Stimulated activated CD8-positive, alpha-beta memory T cell treated with anti-CD3 and anti-CD28 coated beads, Interleukin-7, amount 100 ng/mL, for 4 hours (primary cell): ENCODE data around the gene CAPZB.
"Not testable (repeated sequence)": the region's sequence is repeated elsewhere in the genome, so short reads cannot be mapped to it uniquely, and the experiment has no call there.

Source experiments
- DNase-seq, 2 donors: peaks; one replicate each; pipeline ENCODE4 v3.0.0-alpha.2; 2020; ENCODE audit warnings: low read depth in 2 of 2

CAPZB gene

GRCh38 chr1:19311931-19312781, 173.2 kb downstream of the CAPZB start, which contains the start of the genes AKR7A2 and SLC66A1:
AKR7A2 (minus strand) TSS chr1:19312144; CDS start chr1:19312124, 20 bp downstream.
SLC66A1 (plus strand) TSS chr1:19312326; CDS start chr1:19317678, 5,352 bp downstream.
- peak; percentile 69 to 87 for DNase-seq

DNA sequence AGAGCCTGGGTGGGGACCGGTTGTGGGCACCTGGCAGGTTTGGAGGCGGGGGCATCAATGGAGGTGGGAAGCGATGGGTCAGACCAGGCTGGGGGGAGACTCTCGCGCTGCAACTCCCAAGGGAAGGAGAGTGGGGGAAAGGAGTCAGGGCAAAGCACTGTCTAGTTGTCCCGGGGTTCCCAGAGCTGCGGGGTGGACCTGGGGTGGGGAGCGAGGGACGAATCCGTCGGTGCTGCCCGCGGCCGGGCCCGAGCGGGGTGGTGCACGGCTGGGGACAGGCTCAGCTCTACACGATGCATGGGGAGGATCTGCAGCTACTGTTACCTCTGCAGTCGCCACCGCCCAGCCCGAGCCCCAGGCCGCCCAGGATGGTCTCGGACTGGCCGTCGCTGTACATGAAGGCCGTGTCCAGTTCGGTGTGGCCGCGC, 173.8 kb downstream of the CAPZB start:
- DNase-seq = no peak

GRCh38 chr1:19310720-19311502, 174.4 kb downstream of the CAPZB start:
- DNase-seq = no peak

DNA sequence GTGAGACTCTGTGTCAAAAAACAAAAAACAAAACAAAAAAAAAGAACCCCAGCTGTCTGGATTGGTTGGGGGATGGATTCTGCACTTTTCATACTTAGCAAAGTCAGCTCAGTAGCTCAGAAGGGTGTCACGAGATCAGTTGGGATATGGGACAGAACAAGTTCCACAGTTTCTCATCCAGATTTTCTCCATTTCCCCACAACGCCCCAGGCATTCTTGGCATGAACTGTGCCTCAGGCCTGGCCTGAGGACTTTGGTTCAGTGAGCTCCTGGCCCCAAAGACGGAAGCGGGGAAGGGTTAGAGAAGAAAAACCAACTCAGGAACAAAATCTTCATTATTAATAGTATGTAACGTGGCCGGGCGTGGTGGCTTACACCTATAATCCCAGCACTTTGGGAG, 175.3 kb downstream of the CAPZB start:
- no peak for DNase-seq

DNA sequence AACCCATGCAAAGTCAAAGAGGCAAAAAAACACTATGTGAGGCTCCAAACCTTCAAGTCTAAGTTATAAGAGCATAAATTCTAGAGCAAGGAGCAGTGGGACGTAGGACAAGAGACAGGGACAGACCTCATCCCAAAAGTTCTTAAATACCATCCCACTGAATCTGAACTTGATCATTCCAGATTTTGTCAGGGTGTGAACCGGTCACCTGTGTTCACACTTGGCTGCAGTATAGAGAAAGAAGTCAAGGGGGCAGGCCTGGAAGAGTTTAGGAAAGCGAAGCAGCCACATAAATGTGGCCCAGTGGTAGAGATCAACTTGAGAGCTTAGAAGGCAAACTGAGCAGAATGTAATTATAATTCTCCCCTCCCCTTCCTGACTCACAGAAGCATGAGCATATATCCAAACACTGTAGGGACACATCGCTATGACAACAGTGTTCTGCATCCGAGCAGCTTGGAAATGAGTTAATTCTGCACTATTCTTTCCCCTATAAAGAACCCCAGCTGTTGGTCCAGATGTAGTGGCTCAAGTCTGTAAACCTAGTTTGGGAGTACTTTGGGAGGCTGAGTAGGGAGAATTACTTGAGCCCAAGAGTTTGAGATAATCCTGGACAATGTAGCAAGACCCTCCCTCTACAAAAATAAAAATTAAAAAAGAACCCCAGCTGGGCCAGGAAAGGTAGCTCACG, 176.1 kb downstream of the CAPZB start:
- no peak for DNase-seq

DNA sequence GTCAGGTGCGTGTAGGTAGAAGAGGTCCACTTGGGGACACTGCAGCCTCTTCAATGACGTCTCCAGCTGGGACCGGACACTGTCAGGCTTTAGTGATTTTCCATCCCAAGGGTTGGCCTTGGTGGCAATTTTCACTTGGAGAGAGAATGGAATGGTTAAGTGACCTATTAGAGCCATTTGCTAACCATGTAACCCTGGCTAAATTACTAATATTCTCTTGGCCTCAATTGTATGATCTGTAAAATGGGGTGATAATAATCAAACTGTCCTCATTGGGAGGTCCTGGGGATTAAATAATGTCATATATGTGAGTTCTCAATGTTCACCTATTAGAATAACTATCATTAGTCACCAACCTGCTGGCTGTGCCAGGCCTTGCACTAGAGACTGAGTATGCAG, 176.8 kb downstream of the CAPZB start:
- no peak for DNase-seq

DNA sequence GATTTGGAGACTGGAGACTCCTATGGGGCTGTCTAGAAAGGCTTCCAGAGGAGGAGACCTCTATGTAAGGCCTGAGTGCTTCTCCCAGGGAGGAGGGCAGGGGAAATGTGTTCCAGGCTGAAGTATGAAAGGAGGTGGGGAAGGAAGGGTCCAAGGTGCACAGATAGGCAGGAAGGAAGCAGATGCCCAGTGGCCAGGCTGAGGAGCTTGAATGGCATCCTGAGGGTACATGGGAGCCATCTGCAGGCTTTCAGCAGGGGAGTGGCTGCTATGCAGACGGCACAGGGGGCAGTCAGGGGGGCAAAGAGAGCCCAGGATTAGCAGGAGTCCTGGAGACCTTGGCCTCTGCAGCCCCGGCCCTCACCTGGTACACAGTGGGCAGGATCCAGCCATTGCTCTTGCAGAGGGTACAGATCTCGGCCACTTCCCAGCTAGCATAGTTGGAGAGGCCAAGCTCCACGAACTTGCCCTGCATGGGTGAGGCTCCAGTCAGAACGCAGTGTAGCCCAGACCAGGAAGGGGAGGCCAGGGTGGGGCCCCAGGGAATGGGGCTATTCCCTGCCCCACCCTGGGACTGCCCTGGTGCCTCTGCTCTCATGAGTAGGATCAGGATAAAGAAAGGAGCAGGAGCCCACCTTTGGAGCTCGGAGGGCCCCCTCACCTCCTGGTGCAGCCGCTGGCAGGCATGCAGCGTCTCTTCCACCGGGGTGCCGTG, 177.4 kb downstream of the CAPZB start:
- DNase-seq = no peak

GRCh38 chr1:19306941-19307340, 178.4 kb downstream of the CAPZB start:
- no peak for DNase-seq

DNA sequence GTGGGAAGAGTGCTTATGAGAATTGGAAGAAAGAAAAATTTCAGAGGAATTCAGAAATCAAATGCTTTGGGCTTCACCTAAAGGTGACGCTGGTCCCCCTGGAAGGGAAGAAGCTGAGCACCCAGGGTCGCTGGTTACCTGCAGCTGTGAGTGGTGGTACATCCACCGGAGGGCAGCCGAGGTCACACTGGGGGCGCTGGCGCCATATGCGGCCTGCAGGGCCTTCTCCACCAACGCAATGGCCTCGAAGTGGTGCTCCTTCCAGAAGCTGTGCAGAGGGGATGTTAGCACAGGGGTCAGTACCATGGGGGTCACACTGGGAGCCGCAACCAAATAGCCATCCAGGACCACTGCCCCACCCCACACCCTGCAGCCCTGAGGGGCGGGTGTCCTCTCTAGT, 179.5 kb downstream of the CAPZB start:
- no peak for DNase-seq

GRCh38 chr1:19304081-19304480, 181.3 kb downstream of the CAPZB start:
- DNase-seq = not testable (repeated sequence)

- DNase-seq = no peak
Measured at GRCh38 chr1:19300211-19300610, 185.1 kb downstream of the CAPZB start.

DNA sequence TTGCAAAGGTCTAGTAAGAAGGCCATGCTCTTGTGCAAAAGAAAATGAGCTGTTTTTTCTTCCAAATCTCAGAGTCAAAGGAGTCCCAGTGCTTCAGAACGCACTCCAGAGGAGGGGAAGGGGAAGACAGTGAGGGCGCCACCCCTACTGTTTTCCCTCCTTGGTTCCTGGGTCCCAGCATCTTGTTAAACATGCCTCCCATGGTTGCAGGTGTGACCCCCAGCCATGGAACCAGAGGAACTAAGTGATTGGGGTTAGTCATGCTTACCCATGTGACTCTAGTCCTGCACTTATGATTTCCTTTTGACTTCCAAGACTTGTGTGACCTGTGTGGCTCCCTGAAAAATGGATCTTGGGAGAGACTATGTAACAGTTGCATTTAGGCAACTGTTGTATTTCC, 190.7 kb downstream of the CAPZB start:
- DNase-seq = no peak

DNA sequence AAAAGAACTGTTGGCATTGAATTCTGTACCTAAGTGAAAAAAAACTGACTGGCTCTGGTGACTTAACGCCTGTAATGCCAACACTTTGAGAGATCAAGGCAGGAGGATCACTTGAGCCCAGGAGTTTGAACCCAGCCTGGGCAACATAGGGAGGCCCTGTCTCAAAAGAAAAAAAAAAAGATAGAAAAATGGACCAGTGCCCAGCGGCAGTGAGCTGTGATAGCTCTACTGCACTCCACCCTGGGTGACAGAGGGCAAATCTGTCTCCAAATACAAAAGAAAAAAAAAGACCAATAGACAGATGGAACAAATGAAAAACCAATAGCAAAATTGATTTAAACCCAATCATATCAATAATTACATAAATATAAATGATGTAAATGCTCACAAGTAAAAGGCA, 196.1 kb downstream of the CAPZB start:
- DNase-seq = no peak
